ENCODE data around the gene NFIX.
"Not testable (repeated sequence)": the region's sequence is repeated elsewhere in the genome, so short reads cannot be mapped to it uniquely, and the experiment has no call there.

Gene NFIX

DNA sequence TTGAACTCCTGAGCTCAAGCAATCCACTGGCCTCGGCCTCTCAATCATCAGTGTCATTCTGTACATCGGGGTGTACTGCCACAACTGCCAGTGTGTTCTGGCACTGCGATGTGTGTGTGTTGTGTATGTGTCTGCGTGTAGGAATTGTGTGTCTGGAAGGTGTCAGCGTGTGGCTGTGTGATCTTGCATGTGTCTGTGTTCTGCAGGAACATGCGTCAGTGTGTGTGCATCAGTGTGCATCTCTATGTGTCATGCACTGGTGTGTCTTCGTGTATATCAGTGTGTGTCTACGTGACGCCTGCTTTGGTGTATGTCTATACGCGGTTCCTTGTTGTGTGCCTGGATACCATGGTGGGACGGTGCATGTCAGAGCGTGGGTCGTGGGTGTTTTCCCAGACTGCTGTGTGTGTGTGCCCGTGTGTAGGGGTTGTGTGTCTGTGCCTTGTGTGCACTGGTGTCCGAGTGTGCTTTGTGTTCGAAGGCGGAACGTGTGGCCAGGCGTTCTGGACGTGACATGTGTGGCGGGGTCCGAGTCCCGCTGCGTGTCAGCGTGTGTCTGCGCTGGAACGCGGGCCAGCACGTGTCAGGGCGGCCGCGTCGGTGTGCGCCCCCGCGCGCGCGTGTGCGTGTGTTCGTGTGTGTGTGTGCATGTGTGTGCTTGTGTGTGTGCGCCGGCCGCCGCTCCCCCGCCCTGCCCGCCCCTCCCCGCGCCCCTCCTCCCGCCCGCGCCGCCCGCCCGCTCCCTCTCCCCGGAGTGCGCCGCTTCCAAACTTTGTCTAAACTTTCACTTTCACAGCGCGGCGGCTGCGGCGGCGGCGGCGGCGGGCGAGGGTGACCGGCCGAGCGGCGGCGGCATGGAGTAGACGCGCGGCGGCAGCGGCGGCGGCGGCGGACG is at the start of gene NFIX:
TSS of gene NFIX (plus strand) at position 775 of the 895 bp plus-strand sequence. CDS start 363 bp downstream, outside the sequence.
- Mint-ChIP-seq H3K36me3 (ENCODE audit: insufficient read depth) (peaks cover 10% of the 10 kb centered on the region), H3K27ac (ENCODE audit: low read depth) (peak within 1 kb of the TSS; percentile 85), H3K4me1 (peaks cover 16% of the 10 kb centered on the region), H3K27me3 (no peaks in the 10 kb centered on the region), H3K9me3 (no peaks in the 10 kb centered on the region), H3K4me3 (peak within 1 kb of the TSS; percentile 91)
- peak in 1 of 2 donors; percentile 32 for DNase-seq (ENCODE audit: low spot score in 2 of 2)
- ATAC-seq (replicated peaks; ENCODE audit: extremely low read depth, poor library complexity, severe bottlenecking): peak; percentile 47

DNA sequence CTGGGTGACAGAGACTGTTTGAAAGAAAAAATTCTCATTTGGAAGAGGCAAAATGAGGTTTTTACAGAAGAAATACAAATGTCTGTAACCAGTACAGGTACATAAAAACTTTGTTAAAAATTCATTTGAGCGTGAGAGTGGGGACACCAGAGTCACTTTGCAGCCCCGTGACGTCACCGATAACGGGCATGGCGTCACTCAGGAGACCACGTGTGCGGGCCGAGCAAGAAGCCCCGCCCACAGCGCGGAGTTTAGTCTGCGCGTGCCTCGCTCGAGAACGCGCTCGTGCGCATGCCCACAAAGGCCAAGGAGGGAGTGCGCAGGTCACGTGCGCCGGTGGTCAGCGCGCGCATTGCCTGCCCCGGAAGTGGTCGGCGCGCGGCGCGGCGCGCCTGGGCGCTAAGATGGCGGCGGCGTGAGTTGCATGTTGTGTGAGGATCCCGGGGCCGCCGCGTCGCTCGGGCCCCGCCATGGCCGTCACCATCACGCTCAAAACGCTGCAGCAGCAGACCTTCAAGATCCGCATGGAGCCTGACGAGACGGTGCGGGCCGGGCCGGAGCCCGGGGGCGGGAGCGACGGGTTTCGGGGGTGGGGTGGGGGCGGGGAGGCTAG is 49.7 kb upstream of the NFIX start, which contains the start of gene RAD23A:
TSS of gene RAD23A (plus strand) at position 384 of the 613 bp plus-strand sequence. CDS start at position 471, 87 bp downstream.
- Mint-ChIP-seq H3K36me3 (ENCODE audit: insufficient read depth) (peaks cover 72% of the 10 kb centered on the region), H3K27ac (ENCODE audit: low read depth) (peak within 1 kb of the TSS; percentile 98), H3K4me3 (peak within 1 kb of the TSS; percentile 97), H3K9me3 (no peaks in the 10 kb centered on the region), H3K4me1 (peaks cover 37% of the 10 kb centered on the region), H3K27me3 (no peaks in the 10 kb centered on the region)
- DNase-seq (ENCODE audit: low spot score in 2 of 2) (peak; percentile 98 to 99), ATAC-seq (replicated peaks; ENCODE audit: extremely low read depth, poor library complexity, severe bottlenecking) (peak; percentile 80)

DNA sequence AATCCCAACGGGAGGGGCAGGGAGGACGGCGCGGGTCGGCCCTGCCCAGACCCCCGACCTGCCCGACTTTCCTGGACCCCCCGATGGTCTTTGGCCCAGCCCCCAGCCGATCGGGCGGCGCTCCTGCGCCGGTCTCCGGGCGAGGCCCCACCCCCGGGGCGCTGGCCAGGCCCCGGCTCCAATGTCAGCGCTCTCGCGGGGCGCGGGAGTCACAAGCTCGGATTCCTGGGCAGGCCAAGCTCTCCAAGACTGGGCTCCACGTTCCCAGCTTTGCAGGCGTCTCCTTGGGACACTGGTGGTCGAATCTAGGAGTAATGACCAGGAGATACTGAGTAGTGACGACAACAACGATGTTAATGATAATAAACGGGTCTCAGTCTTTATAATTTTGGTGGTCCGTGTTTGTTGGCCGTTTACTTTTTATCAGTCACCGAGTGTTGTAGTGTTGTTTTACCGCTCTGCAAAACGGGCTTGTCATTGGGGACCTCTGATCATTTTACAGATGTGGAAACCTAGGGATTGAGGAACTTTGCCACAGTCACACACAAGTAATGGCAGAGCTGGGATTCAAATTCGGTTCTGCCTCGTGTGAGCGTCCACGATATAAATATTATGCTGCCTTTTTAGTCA is 49.1 kb upstream of the NFIX start:
- no peak for DNase-seq (ENCODE audit: low spot score in 2 of 2)
- peaks cover 70% of the 10 kb centered on the region for H3K36me3 Mint-ChIP-seq (ENCODE audit: insufficient read depth)
- peaks cover 33% of the 10 kb centered on the region for H3K4me1 Mint-ChIP-seq
- H3K27me3 Mint-ChIP-seq: no peaks in the 10 kb centered on the region
- no peaks in the 10 kb centered on the region for H3K9me3 Mint-ChIP-seq
- peak; percentile 52 for ATAC-seq (replicated peaks; ENCODE audit: extremely low read depth, poor library complexity, severe bottlenecking)
- peak overlapping the region; percentile 97 for H3K4me3 Mint-ChIP-seq
- peak overlapping the region; percentile 98 for H3K27ac Mint-ChIP-seq (ENCODE audit: low read depth)

DNA sequence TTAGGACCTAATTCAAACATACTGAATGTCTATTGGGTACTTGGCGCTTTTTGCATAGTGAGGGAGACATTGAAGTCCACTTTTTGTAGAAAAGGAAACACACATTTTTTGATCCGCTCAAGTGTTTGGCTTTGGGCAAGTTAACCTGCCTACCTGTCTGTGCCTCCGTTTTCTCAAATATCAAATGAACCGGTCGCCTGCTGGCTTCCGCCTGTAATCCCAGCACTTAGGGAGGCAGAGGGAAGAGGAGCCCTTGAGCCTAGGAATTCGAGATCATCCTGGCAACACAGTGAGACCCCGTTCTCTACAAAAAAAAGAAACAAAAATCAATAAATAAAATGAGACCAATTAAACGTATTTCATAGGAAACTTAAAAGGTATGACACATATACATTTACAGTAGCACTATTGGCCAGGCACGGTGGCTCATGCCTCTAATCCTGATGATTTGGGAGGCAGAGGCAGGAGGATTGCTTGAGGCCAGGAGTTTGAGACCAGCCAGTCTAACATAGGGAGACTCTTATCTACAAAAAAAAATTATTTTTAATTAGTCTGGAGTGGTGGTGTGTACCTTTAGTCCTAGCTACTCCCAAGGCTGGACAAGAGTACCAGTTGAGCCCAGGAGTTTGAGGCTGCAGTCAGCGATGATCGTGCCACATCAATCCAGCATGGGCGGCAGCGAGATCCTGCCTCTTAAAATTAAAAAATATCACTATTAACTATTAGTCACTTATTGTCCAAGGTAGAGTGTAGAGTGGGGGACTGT is 48.4 kb upstream of the NFIX start:
- H3K36me3 Mint-ChIP-seq (ENCODE audit: insufficient read depth): peaks cover 70% of the 10 kb centered on the region
- H3K4me1 Mint-ChIP-seq: peaks cover 33% of the 10 kb centered on the region
- DNase-seq (ENCODE audit: low spot score in 2 of 2): no peak
- ATAC-seq (replicated peaks; ENCODE audit: extremely low read depth, poor library complexity, severe bottlenecking): no peak
- H3K27ac Mint-ChIP-seq (ENCODE audit: low read depth): peak overlapping the region; percentile 98
- H3K4me3 Mint-ChIP-seq: peak overlapping the region; percentile 97
- no peaks in the 10 kb centered on the region for H3K27me3 Mint-ChIP-seq
- no peaks in the 10 kb centered on the region for H3K9me3 Mint-ChIP-seq

DNA sequence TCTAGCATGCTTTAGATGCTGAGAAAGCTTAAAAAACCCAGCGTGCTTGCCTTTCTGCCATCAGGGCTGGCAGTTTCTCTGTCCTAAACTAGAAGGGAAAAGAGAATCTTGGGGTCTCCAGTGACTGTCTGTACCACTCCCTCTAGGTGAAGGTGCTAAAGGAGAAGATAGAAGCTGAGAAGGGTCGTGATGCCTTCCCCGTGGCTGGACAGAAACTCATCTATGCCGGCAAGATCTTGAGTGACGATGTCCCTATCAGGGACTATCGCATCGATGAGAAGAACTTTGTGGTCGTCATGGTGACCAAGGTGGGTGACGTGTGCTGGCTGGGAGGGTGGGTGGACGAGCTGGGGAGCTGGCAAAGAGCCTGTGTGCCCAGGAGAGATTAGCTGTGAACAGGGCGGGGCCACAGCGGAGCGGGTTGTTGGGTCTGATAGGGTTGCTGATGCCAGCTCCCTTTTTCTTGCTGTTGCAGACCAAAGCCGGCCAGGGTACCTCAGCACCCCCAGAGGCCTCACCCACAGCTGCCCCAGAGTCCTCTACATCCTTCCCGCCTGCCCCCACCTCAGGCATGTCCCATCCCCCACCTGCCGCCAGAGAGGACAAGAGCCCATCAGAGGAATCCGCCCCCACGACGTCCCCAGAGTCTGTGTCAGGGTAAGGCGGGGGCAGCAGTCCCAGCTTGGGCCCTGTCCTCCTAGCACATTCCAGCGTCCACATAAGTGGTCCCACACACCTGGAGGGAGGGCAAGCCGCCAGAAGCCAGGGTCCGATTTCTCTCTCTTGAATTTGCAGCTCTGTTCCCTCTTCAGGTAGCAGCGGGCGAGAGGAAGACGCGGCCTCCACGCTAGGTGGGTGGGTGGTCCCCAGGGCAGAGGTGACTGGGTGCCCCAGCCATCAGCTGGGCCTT is 47.3 kb upstream of the NFIX start:
- Mint-ChIP-seq H3K36me3 (ENCODE audit: insufficient read depth) (peaks cover 68% of the 10 kb centered on the region), H3K27ac (ENCODE audit: low read depth) (no peak overlapping the region)
- ATAC-seq (replicated peaks; ENCODE audit: extremely low read depth, poor library complexity, severe bottlenecking): no peak

DNA sequence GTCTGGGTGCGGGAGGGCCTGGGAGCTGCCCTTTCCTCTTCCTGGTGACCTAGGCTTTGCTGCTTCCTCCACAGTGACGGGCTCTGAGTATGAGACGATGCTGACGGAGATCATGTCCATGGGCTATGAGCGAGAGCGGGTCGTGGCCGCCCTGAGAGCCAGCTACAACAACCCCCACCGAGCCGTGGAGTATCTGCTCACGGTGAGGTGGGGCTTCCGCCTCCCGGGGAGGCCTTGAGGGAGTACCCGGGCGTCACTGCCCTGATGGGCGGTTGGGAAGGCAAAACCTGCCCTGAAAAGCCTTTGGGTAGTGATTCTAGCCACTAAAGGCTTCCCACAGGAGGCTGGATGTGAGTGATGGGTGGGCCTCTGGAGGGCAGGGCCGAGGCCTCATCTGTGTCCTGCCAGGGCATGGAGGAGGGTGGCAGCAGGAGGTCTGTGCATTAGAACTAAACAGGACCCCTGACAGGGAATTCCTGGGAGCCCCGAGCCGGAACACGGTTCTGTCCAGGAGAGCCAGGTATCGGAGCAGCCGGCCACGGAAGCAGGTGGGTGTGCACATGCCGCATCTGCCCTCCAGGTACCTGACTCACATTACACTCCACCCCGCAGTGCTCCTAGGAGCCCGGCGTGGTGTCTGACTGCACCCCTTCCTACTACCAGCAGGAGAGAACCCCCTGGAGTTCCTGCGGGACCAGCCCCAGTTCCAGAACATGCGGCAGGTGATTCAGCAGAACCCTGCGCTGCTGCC is 46.5 kb upstream of the NFIX start:
- no peak for ATAC-seq (replicated peaks; ENCODE audit: extremely low read depth, poor library complexity, severe bottlenecking)
- Mint-ChIP-seq H3K27ac (ENCODE audit: low read depth) (no peak overlapping the region), H3K36me3 (ENCODE audit: insufficient read depth) (peaks cover 65% of the 10 kb centered on the region), H3K4me1 (peaks cover 26% of the 10 kb centered on the region), H3K9me3 (no peaks in the 10 kb centered on the region), H3K4me3 (no peak overlapping the region), H3K27me3 (no peaks in the 10 kb centered on the region)
- DNase-seq (ENCODE audit: low spot score in 2 of 2): no peak

More for the DNA sequence above, 47.3 kb upstream of the NFIX start:
- H3K9me3 Mint-ChIP-seq: no peaks in the 10 kb centered on the region
- peaks cover 33% of the 10 kb centered on the region for H3K4me1 Mint-ChIP-seq
- no peak overlapping the region for H3K4me3 Mint-ChIP-seq
- no peak for DNase-seq (ENCODE audit: low spot score in 2 of 2)
- H3K27me3 Mint-ChIP-seq: no peaks in the 10 kb centered on the region

DNA sequence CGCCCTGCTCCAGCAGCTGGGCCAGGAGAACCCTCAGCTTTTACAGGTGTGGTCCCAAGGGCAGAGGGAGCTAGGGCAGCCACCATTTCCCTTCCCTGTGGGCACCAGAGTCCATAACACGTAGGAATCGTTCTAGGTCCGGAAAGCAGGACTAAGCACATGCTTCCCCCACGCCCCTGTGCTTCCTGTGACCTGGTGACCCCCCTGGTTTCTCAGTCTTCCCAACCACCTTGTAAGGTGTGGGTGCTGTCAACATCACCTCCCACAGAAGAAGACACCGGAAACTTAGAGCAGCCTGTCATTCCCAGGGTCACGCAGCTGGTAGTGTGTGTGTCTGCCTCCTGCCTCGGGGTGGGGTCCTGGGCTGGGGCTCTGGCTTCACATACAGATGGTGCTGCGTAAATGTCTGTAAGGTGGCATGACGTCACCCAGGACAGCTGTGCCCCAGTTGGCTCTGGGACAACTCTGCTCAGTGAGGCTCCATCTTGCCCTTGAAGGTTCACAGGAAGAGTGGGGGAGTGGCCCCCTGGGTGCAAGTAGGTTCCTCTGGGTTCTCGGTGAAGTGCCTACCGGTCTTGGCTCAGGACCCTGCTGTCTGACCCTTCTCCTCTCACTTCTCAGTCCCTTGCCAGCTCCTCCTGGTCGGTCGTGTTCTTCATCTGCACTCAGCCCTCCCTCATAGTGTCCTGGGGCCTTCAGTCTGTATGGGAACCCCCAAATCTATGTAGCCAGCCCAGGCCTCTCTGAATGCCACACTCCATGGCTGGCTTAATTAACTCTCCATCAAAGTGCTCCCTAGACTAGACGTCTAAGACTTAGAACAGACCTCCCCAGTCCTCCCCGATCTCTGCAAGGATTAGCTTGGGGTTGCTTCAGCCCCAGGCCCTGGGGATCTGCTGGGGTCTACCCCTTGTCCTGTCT is 45.7 kb upstream of the NFIX start:
- no peak for DNase-seq (ENCODE audit: low spot score in 2 of 2)
- H3K27ac Mint-ChIP-seq (ENCODE audit: low read depth): peak overlapping the region; percentile 74
- peaks cover 27% of the 10 kb centered on the region for H3K4me1 Mint-ChIP-seq
- peaks cover 61% of the 10 kb centered on the region for H3K36me3 Mint-ChIP-seq (ENCODE audit: insufficient read depth)
- no peak for ATAC-seq (replicated peaks; ENCODE audit: extremely low read depth, poor library complexity, severe bottlenecking)
- H3K9me3 Mint-ChIP-seq: no peaks in the 10 kb centered on the region
- no peaks in the 10 kb centered on the region for H3K27me3 Mint-ChIP-seq
- H3K4me3 Mint-ChIP-seq: no peak overlapping the region

DNA sequence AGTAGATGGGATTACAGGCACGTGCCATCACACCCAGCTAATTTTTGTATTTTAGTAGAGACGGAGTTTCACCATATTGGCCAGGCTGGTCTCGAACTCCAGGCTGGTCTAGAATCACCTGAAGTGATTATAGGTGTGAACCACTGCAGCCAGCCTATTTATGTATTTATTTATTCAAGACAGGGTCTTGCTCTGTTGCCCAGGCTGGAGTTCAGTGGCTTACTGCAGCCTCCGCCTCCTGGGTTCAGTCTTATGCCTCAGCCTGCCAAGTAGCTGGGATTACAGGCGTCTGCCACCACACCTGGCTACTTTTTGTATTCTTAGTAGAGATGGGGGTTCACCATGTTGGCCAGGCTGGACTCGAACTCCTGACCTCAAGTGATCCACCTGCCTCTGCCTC is 43.2 kb upstream of the NFIX start:
- Mint-ChIP-seq H3K36me3 (ENCODE audit: insufficient read depth) (peaks cover 47% of the 10 kb centered on the region), H3K4me1 (peaks cover 32% of the 10 kb centered on the region)
- not testable (repeated sequence) for H3K27me3 Mint-ChIP-seq; DNase-seq (ENCODE audit: low spot score in 2 of 2); ATAC-seq (replicated peaks; ENCODE audit: extremely low read depth, poor library complexity, severe bottlenecking); H3K27ac Mint-ChIP-seq (ENCODE audit: low read depth); H3K4me3 Mint-ChIP-seq; H3K9me3 Mint-ChIP-seq

DNA sequence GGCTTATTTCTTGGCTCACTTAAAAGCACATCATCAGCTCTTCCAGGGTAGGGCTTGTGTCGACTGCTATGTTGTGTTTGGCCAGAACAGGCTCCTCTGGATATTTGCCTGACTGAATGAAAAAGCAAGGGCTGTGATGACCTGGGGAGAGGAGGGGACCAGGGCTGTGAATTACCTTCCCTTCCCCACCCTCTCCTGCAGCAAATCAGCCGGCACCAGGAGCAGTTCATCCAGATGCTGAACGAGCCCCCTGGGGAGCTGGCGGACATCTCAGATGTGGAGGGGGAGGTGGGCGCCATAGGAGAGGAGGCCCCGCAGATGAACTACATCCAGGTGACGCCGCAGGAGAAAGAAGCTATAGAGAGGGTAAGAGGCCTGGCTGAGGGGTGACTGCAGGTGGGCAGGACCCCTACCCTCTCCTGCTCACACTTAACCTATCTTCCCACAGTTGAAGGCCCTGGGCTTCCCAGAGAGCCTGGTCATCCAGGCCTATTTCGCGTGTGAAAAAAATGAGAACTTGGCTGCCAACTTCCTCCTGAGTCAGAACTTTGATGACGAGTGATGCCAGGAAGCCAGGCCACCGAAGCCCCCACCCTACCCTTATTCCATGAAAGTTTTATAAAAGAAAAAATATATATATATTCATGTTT is 42.7 kb upstream of the NFIX start:
- Mint-ChIP-seq H3K27ac (ENCODE audit: low read depth) (no peak overlapping the region), H3K27me3 (no peaks in the 10 kb centered on the region), H3K4me1 (peaks cover 32% of the 10 kb centered on the region), H3K36me3 (ENCODE audit: insufficient read depth) (peaks cover 45% of the 10 kb centered on the region), H3K9me3 (no peaks in the 10 kb centered on the region), H3K4me3 (no peak overlapping the region)
- ATAC-seq (replicated peaks; ENCODE audit: extremely low read depth, poor library complexity, severe bottlenecking) (no peak), DNase-seq (ENCODE audit: low spot score in 2 of 2) (no peak)
